CD14-positive monocyte (primary cell): ENCODE measurements around the gene HOXD8. TPM values are rescaled to one million over a fixed set of nuclear protein-coding genes. Genes with fewer than 3 reads are reported as not detected.

ENCODE experiments used
- DNase-seq, 3 donors: peaks; one replicate each; pipeline ENCODE4 v3.0.0-alpha.2; 2011 to 2022
- H2AFZ ChIP-seq: 2 replicates; pipeline ENCODE4 v1.6.0; 2012; ENCODE audit warnings: mild to moderate bottlenecking, low read depth, low read length, inconsistent platforms; ENCODE audit not compliant: insufficient read depth, poor library complexity, severe bottlenecking
- H3K27ac ChIP-seq, 2 donors: 1 replicate in 1 of 2; 2 replicates in 1 of 2; pipeline ENCODE4 v1.5.1; 2012 to 2013; ENCODE audit warnings: low read length in 2 of 2, control low read depth in 1 of 2, inconsistent platforms in 1 of 2, low read depth in 1 of 2, mild to moderate bottlenecking in 1 of 2
- H3K27me3 ChIP-seq, 2 donors: one replicate each; pipeline versions ENCODE4 v1.6.0 to v1.6.1; 2011 to 2013; ENCODE audit warnings: low read length in 2 of 2; ENCODE audit not compliant: control insufficient read depth in 2 of 2, insufficient read depth in 2 of 2
- H3K36me3 ChIP-seq, 2 donors: replicated peaks in 1 of 2; 1 replicate in 1 of 2; 2 replicates in 1 of 2; pipeline versions ENCODE4 v1.5.1 to v1.6.1; 2012 to 2013; ENCODE audit warnings: low read length in 2 of 2, control low read depth in 1 of 2, inconsistent platforms in 1 of 2, mild to moderate bottlenecking in 1 of 2; ENCODE audit not compliant: insufficient read depth in 2 of 2, control insufficient read depth in 1 of 2
- H3K4me1 ChIP-seq, 2 donors: 1 replicate in 1 of 2; 2 replicates in 1 of 2; pipeline versions ENCODE4 v1.5.1 to v1.6.1; 2012 to 2013; ENCODE audit warnings: low read length in 2 of 2, control low read depth in 1 of 2, inconsistent platforms in 1 of 2, mild to moderate bottlenecking in 1 of 2, moderate library complexity in 1 of 2; ENCODE audit not compliant: insufficient read depth in 2 of 2, control insufficient read depth in 1 of 2
- H3K4me2 ChIP-seq: replicated peaks from 2 replicates; pipeline ENCODE3; 2012; ENCODE audit warnings: low read length, moderate library complexity, mild to moderate bottlenecking; ENCODE audit not compliant: poor library complexity, severe bottlenecking; ENCODE audit errors: extremely low read depth
- H3K4me3 ChIP-seq, 3 experiments: fragments of 200-600 bp in 1 of 3; sonication (generic) in 1 of 3; replicated peaks in 1 of 3; 1 replicate in 2 of 3; 2 replicates in 1 of 3; pipeline ENCODE4 v1.5.1; 2011 to 2013; ENCODE audit warnings: low read length in 3 of 3, mild to moderate bottlenecking in 3 of 3, control low read depth in 2 of 3, low read depth in 2 of 3, inconsistent platforms in 1 of 3, moderate library complexity in 1 of 3
- H3K79me2 ChIP-seq: 2 replicates; pipeline ENCODE4 v1.6.0; 2012; ENCODE audit warnings: mild to moderate bottlenecking, control low read depth, inconsistent platforms, low read length, moderate library complexity; ENCODE audit not compliant: insufficient read depth
- H3K9ac ChIP-seq: 2 replicates; pipeline ENCODE4 v1.6.0; 2017; ENCODE audit warnings: low read length, mild to moderate bottlenecking; ENCODE audit not compliant: insufficient read depth, poor library complexity, severe bottlenecking
- H3K9me3 ChIP-seq, 2 donors: replicated peaks in 1 of 2; 1 replicate in 1 of 2; 2 replicates in 1 of 2; pipeline versions ENCODE4 v1.5.1 to v1.6.1; 2012 to 2013; ENCODE audit warnings: low read length in 2 of 2, control low read depth in 1 of 2; ENCODE audit not compliant: control insufficient read depth in 1 of 2, insufficient read depth in 1 of 2
- H4K20me1 ChIP-seq: 2 replicates; pipeline ENCODE4 v1.6.0; 2012; ENCODE audit warnings: mild to moderate bottlenecking, low read length, control low read depth, moderate library complexity; ENCODE audit not compliant: insufficient read depth
- H3K27ac Mint-ChIP-seq, 7 donors: one replicate each; pipeline ENCODE4 v1.8.0; 2020; ENCODE audit warnings: mild to moderate bottlenecking in 7 of 7, mixed read lengths in 7 of 7, moderate library complexity in 6 of 7, inconsistent platforms in 2 of 7
- H3K27me3 Mint-ChIP-seq, 3 donors: one replicate each; pipeline ENCODE4 v1.8.0; 2021 to 2022; ENCODE audit warnings: low read depth in 3 of 3, mild to moderate bottlenecking in 3 of 3, mixed read lengths in 3 of 3, moderate library complexity in 3 of 3, inconsistent platforms in 1 of 3
- H3K36me3 Mint-ChIP-seq, 2 donors: one replicate each; pipeline ENCODE4 v1.8.0; 2020; ENCODE audit warnings: mixed read lengths in 2 of 2, inconsistent platforms in 1 of 2, mild to moderate bottlenecking in 1 of 2
- H3K4me1 Mint-ChIP-seq: one replicate; pipeline ENCODE4 v1.8.0; 2020; ENCODE audit warnings: mild to moderate bottlenecking, mixed read lengths
- H3K4me3 Mint-ChIP-seq, 2 donors: one replicate each; pipeline ENCODE4 v1.8.0; 2020; ENCODE audit warnings: mild to moderate bottlenecking in 2 of 2, mixed read lengths in 2 of 2, moderate library complexity in 1 of 2
- H3K9me3 Mint-ChIP-seq, 7 donors: one replicate each; pipeline ENCODE4 v1.8.0; 2020 to 2022; ENCODE audit warnings: mixed read lengths in 7 of 7, mild to moderate bottlenecking in 6 of 7, moderate library complexity in 6 of 7, inconsistent platforms in 2 of 7
- CTCF ChIP-seq: fragments of 200-600 bp; IDR thresholded peaks from one replicate; pipeline ENCODE4 v1.8.0; 2022; ENCODE audit warnings: antibody characterized with exemption, mild to moderate bottlenecking
- WGBS: methylation state at CpG from one replicate; pipeline ENCODE4 v1.1.5; 2013; ENCODE audit warnings: missing lambda C conversion rate; ENCODE audit not compliant: insufficient coverage; 5-methylcytosine and 5-hydroxymethylcytosine counted together
- intact Hi-C, 2 donors: fragments of 100-400 bp; cut with micrococcal nuclease; formaldehyde crosslinking; loops; one replicate each; pipeline versions ENCODE4 v1.15.0 to v1.15.1; 2023
- polyA plus RNA-seq, 3 donors: library from polyadenylated mRNA; depleted of rRNA in 1 of 3; unstranded in 2 of 3; stranded (reverse) in 1 of 3; fragments of 300-500 nt in 2 of 3; fragments of >200 nt in 1 of 3; fragmentation: Illumina TruSeq in 2 of 3; gene quantifications; 1 replicate in 2 of 3; 2 replicates in 1 of 3; pipeline ENCODE4 v1.2.3, GENCODE V29; 2012 to 2021

HOXD8 gene
- polyA plus RNA-seq, 3 donors: not detected

GRCh38 chr2:176081376-176081836 is 48.1 kb upstream of the HOXD8 start:
- DNase-seq: no peak
- no peak overlapping the region for H3K4me2 ChIP-seq
- peaks cover 91 to 96% of the 10 kb centered on the region in 2 donors for H3K27me3 ChIP-seq
- H3K79me2 ChIP-seq: no peaks in the 10 kb centered on the region
- no peak overlapping the region for H3K27ac Mint-ChIP-seq
- H3K4me3 ChIP-seq: no peak overlapping the region
- H3K4me1 ChIP-seq: peaks cover 0 to 20% of the 10 kb centered on the region in 2 donors
- TF ChIP-seq CTCF: no peak
- intact Hi-C loops: loop anchor here in 1 of 2 donors (5.0 kb wide), 1 partner anchor 41 kb away; the partner anchor contains the start of gene HOXD9
- no peak overlapping the region for H3K27ac ChIP-seq
- 5% methylated on average over 6 of the region's 17 CpGs for WGBS
- peaks cover 85 to 95% (median 92%) of the 10 kb centered on the region in 3 donors for H3K27me3 Mint-ChIP-seq
- peaks cover 8 to 78% of the 10 kb centered on the region in 2 donors for H3K9me3 ChIP-seq
- H3K4me3 Mint-ChIP-seq: peak overlapping the region in 1 of 2 donors; percentile 85
- no peaks in the 10 kb centered on the region for H3K36me3 ChIP-seq
- H2AFZ ChIP-seq: no peak overlapping the region
- peaks cover 31% of the 10 kb centered on the region for H3K4me1 Mint-ChIP-seq
- H3K36me3 Mint-ChIP-seq: peaks cover 8 to 13% of the 10 kb centered on the region in 2 donors
- peaks cover 10 to 52% (median 36%) of the 10 kb centered on the region in 7 donors for H3K9me3 Mint-ChIP-seq
- no peak overlapping the region for H3K9ac ChIP-seq
- no peaks in the 10 kb centered on the region for H4K20me1 ChIP-seq

- Mint-ChIP-seq H3K27me3 (peaks cover 86 to 96% (median 92%) of the 10 kb centered on the region in 3 donors), H3K4me3 (peak overlapping the region in 1 of 2 donors; percentile 85), H3K4me1 (peaks cover 32% of the 10 kb centered on the region), H3K36me3 (peaks cover 8 to 16% of the 10 kb centered on the region in 2 donors), H3K27ac (no peak overlapping the region), H3K9me3 (peaks cover 10 to 55% (median 36%) of the 10 kb centered on the region in 7 donors)
- H3K4me1 ChIP-seq: peaks cover 0 to 20% of the 10 kb centered on the region in 2 donors
- H3K9ac ChIP-seq: no peak overlapping the region
- WGBS: 5% methylated on average over 54 of the region's 62 CpGs
- no peak overlapping the region for H3K4me2 ChIP-seq
- no peak for DNase-seq
- no peaks in the 10 kb centered on the region for H3K36me3 ChIP-seq
- intact Hi-C loops: loop anchor here in 1 of 2 donors (5.0 kb wide), 1 partner anchor 40 kb away; the partner anchor contains the start of gene HOXD9
- H2AFZ ChIP-seq: no peak overlapping the region
- no peak overlapping the region for H3K27ac ChIP-seq
- peaks cover 8 to 80% of the 10 kb centered on the region in 2 donors for H3K9me3 ChIP-seq
- H3K79me2 ChIP-seq: no peaks in the 10 kb centered on the region
- H4K20me1 ChIP-seq: no peaks in the 10 kb centered on the region
- TF ChIP-seq CTCF: no peak
- no peak overlapping the region for H3K4me3 ChIP-seq
- peaks cover 91 to 96% of the 10 kb centered on the region in 2 donors for H3K27me3 ChIP-seq
Observed at GRCh38 chr2:176081837-176082524, 47.5 kb upstream of the HOXD8 start.
